Frontal cortex (tissue), 4 donors: Measurements from ENCODE around the gene SIDT1. TPM values are rescaled to one million over a fixed set of nuclear protein-coding genes. Genes with fewer than 3 reads are reported as not detected.
"Not testable (repeated sequence)": the region's sequence is repeated elsewhere in the genome, so short reads cannot be mapped to it uniquely, and the experiment has no call there.

Experiments
- DNase-seq, 2 donors: peaks; one replicate each; pipeline ENCODE4 v3.0.0; 2012; ENCODE audit warnings: low spot score in 2 of 2
- FAIRE-seq: peaks from 2 replicates; lab custom pipeline; 2012; peaks lifted over from hg19 to GRCh38; lab: Jason Lieb, UNC
- total RNA-seq: library from RNA; depleted of rRNA; stranded (reverse); fragments of >200 nt; gene quantifications from one replicate; pipeline ENCODE4 v1.2.3, GENCODE V29; 2014
- donor health status: control.
- donor health status: control.
- donor health status: control.

SIDT1 gene
- total RNA-seq, 1 donor from 2014 or later: 8.2 TPM

DNA sequence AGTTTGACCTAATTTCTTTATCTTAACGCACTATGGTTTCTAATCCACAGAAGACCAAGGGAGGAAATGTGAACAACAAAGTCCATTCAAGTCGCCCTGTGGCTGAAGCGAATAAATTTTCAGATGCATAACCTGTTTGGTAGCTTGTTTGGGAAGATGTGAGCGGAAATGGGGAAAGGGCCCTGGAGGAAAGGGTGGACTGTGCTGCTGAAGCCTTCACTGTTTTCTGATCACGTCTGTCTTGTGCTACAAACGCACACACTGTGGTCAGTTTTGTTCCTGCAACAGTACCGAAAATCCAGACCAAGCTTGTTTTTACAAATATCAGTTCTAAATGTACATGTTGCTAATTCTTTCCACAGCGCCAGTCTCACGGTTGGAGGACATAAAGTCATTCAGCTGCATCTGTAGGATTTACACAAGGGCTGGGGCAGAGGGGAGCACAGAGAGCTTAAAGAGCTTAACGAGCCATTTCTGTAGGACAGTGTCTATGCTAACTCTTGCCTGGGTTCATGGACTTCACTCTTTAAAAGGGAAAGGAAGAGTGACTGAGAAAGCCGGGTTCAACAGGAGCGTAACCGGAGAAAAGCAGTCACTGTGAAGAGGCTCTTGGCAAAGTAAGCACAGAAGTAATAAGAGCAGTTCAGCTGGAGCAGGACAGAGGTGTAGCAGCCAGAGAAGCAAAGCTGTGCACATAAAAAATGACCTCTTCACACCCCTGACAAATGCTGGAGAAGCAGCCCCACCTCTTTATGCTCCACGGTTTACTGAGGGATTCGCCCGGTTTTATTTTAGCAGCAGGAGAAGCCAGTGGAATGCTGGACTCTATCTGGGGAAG is 97.4 kb downstream of the SIDT1 start:
- DNase-seq: no peak
- no peak for FAIRE-seq

DNA sequence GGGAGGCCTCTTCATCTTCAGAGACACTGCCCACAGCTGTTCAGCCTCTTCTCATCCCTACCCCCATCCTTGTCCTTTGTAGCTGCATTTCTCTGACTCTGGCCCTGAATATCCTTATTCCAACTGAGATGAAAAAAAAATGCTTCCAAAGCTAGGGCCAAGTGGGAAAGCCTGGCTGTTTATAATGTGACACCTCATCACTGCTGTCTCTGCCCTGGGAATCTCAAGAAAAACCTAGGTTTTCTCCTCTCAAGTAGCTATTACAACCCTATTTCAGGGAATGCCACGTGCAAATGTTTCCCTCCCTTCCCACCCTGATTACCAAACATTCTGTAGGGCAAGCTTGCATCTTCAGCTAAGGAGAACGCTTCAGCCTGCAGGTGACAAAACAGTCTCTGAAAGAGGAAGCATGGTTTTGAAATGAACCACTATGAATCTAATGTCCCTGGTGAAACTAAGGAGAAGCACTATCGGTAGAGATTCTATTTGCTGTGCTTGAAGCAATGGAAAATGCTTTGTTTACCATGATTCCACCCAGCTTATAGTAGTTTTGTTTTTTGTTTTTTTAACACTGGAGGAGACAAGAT is 98.7 kb downstream of the SIDT1 start:
- DNase-seq (no peak), FAIRE-seq (no peak)

GRCh38 chr3:113631573-113631972 is 99.2 kb downstream of the SIDT1 start:
- no peak for FAIRE-seq
- DNase-seq: no peak

GRCh38 chr3:113634782-113635474 is 102.6 kb downstream of the SIDT1 start:
- no peak for DNase-seq
- no peak for FAIRE-seq

- DNase-seq, FAIRE-seq: not testable (repeated sequence)
Measured at GRCh38 chr3:113636034-113636433, 103.7 kb downstream of the SIDT1 start.

DNA sequence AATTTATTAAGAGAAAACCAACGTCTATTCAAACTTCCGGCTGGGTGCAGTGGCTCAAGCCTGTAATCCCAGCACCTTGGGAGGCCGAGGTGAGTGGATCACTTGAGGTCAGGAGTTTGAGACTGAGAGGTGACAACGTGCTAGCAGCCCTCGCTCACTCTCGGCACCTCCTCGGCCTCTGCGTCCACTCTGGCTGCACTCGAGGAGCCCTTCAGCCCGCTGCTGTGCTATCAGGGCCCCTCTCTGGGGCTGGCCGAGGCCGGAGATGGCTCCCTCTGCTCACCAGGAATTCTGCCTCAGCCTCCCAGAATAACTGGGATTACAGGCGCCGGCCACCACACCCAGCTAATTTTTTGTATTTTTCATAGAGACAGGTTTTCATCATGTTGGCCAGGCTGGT is 105.4 kb downstream of the SIDT1 start:
- no peak for FAIRE-seq
- DNase-seq: no peak

GRCh38 chr3:113638910-113639309 is 106.6 kb downstream of the SIDT1 start:
- DNase-seq (no peak), FAIRE-seq (no peak)

DNA sequence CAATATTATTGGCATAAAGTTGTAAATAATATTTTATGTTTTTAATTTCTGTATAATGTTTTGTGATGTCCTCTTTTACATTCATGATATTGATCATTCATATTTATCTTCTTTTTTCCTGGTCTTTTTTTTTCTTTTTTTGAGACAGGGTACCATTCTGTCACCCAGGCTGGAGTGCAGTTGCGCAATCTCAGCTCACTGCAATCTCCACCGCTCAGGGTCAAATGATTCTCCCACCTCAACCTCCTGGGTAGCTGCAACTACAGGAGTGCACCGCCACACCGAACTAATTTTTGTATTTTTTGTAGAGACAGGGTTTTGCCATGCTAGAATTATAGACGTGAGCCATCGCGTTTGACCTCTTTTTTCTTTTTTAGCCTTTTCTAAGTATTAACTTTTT is 111.2 kb downstream of the SIDT1 start:
- DNase-seq (no peak), FAIRE-seq (no peak)

GRCh38 chr3:113648524-113648923 is 116.2 kb downstream of the SIDT1 start:
- FAIRE-seq (no peak), DNase-seq (no peak)

- DNase-seq (no peak), FAIRE-seq (no peak)
Measured at GRCh38 chr3:113649174-113649845, 117.0 kb downstream of the SIDT1 start.

DNA sequence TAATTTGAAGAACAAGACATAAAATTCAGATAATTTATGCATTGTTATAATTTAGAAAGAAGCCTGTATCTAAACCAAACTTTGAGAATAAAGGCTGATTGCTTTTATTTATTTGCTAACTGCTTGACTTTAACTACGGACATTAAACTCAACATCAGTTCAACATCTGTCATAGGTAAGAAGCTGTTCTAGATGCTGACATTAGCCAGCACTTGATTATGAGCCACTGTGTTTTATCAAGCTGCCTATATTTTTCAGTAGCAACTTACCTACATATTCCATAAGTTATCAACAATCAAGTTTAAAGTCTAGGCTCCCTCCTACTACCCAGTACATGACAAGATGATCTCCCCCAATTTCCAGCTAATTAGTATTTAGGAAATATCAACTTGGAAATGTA is 122.0 kb downstream of the SIDT1 start:
- DNase-seq (no peak), FAIRE-seq (no peak)

- no peak for DNase-seq
- no peak for FAIRE-seq
Measured at GRCh38 chr3:113654851-113655250, 122.5 kb downstream of the SIDT1 start.

- DNase-seq (no peak), FAIRE-seq (no peak)
Measured at GRCh38 chr3:113658107-113658506, 125.8 kb downstream of the SIDT1 start.

DNA sequence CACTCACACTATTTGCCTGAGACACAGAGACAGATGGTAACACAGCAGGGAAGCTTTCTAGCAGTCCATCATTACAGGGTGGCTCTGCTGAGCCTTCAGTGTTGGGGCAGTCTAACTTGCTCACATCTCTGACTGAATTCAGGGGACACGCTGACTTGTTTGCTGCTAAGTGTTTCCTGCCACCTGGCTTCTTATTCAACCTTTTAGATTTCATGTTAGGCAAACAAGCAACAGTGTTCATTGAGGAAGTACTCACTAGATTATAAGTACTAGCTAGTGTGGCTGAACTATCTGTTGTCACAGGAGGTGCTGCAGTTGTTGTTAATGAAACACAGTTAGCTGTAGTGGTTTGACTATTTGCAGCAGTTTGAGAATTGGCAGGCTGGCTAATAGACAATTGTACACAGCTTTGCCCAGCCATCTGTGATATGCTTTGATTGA is 126.8 kb downstream of the SIDT1 start:
- FAIRE-seq (no peak), DNase-seq (no peak)

DNA sequence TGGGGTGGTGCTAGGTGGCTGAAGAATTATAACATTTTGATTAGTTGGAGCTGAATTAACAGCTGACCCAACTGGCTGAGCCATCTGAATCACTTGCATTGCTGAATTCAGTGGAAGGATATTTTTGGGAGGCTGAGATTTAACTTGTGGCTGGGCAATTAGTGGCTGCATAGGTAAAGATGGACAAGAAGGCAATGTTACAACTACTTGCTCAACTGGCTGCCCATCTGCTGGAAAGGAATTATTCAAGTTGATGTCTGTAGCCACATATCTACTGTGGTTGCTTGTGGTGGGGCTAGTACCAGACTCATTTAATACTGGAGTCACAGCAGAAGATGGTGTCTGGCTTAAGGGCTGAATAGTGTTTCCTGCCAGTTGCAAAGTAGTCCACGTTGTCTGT is 127.6 kb downstream of the SIDT1 start:
- DNase-seq (no peak), FAIRE-seq (no peak)

DNA sequence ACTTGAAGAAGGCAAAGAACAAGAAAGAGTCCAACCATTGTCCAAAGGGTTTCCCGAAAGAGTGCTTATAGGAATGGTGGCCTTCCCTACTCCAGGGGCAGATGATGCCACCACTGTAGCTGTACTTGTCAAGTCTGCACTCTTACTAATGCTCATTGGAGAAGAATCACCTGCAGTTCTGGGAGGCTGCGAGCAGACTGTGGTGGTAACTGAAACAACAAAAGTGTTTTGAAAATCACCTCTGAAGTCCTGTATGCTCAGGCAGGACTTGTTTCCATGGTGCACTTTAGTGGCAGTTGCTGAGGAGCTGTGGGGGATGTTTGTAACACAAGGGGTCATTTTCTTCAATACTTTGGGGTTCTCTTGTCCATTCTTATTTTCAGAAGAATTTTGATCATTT is 128.1 kb downstream of the SIDT1 start:
- FAIRE-seq (no peak), DNase-seq (no peak)

DNA sequence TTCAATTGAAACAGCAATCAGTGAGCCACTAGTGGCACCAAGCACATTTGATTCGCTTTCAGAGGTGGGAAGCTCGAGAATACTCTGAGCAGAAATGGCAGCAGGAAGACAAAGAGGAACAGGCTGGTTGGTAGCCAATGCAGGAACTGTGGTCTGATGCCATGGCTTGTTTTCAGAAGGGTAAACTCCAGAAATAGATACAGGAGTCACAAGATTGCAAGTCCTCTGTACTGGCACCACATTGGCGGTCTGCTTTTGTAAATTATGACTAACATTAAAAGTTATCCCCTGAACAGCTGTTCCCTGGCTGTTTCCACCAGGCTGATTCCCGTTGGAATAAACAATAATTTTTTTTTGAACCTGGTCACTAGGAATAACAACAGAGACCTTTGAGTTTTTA is 128.5 kb downstream of the SIDT1 start:
- FAIRE-seq (no peak), DNase-seq (no peak)

DNA sequence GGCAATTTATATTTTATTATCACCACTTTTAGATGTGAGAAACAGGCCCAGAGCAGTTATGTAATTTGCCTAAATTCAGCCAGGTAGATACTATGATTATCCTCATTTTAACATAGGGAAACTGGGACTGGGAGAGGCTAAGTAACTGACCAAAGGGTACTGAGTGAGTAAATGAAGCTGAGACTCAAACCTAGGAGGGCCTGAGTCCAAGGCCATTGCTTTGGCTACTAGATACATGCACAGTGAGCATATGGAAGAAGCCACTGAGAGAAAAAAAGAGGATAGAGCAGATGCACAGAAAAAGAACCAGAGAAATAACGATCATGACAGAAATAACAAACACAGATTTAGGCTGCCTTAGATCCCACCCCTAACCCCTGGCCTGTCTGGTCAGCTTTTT is 130.5 kb downstream of the SIDT1 start:
- DNase-seq: no peak

DNA sequence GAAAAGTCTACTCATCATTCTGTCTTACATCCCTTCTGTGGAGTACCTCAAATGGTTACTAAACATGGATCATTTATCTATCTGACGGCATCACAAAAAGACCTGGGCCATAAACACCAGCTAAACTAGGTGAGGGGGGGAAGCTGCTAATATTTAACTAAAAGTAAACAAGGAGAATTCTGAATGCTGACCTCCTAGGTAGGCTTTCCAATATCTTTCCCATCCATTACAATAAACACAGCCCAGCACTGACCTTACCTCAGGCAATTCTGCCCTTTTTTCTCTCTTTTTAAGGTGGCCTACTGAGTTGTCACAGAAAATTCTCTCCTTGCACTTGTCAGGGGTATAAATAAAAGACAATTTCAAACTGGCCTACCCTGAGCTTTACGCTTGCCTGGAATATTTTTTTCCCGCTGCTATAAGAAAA is 131.0 kb downstream of the SIDT1 start:
- no peak for DNase-seq
- no peak for FAIRE-seq

More for the DNA sequence above, 130.5 kb downstream of the SIDT1 start:
- FAIRE-seq: no peak

- DNase-seq (no peak), FAIRE-seq (no peak)
Measured at GRCh38 chr3:113663761-113664160, 131.4 kb downstream of the SIDT1 start.
